Measurements from ENCODE around the gene ETAA1.

GRCh38 chr2:67459761-67460160 lies 62.6 kb downstream of the ETAA1 start:
- TF ChIP-seq CTCF (IDR thresholded peaks at IDR 0.05) (no peak), POLR2A (IDR thresholded peaks at IDR 0.05) (no peak), POLR2AphosphoS5 (IDR thresholded peaks at IDR 0.05) (no peak), EP300 (IDR thresholded peaks at IDR 0.05; ENCODE audit: low read depth) (no peak)

Data from transverse colon (tissue), 4 donors.